Psoas muscle (tissue), 8 donors: ENCODE results near the gene PHLPP1. TPM values are rescaled to one million over a fixed set of nuclear protein-coding genes. Genes with fewer than 3 reads are reported as not detected.

Experiments
- ATAC-seq, 4 donors: fragments of 200-7000 bp; cut with Tn5 transposase; one replicate each; pipeline ENCODE4 v1.9.1; 2020; ENCODE audit warnings: moderate library complexity in 3 of 4, mild to moderate bottlenecking in 2 of 4
- DNase-seq, 2 donors: peaks; one replicate each; pipeline ENCODE4 v3.0.0-alpha.2; 2020
- H3K27ac ChIP-seq: fragments of 200-600 bp; one replicate; pipeline ENCODE4 v1.8.0; 2022
- H3K27me3 ChIP-seq, 3 donors: fragments of 200-600 bp in 1 of 3; one replicate each; pipeline versions ENCODE4 v1.6.1 to v1.8.0; 2013 to 2022; ENCODE audit warnings: low read length in 2 of 3, mild to moderate bottlenecking in 2 of 3, moderate library complexity in 1 of 3; ENCODE audit not compliant: insufficient read depth in 3 of 3
- H3K36me3 ChIP-seq, 2 donors: fragments of 200-600 bp in 1 of 2; one replicate each; pipeline versions ENCODE4 v1.6.1 to v1.8.0; 2013 to 2022; ENCODE audit warnings: low read depth in 1 of 2, mild to moderate bottlenecking in 1 of 2, moderate library complexity in 1 of 2; ENCODE audit not compliant: insufficient read depth in 1 of 2
- H3K4me1 ChIP-seq: fragments of 200-600 bp; one replicate; pipeline ENCODE4 v1.8.0; 2022
- H3K4me3 ChIP-seq: fragments of 200-600 bp; one replicate; pipeline ENCODE4 v1.8.0; 2022; ENCODE audit warnings: mild to moderate bottlenecking
- H3K9me3 ChIP-seq: fragments of 200-600 bp; one replicate; pipeline ENCODE4 v1.8.0; 2022
- WGBS, 3 donors: extraction: QIAGEN DNeasy Blood & Tissue Kit; methylation state at CpG; one replicate each; pipeline versions ENCODE4 v1.1.6 to v1.1.7; 2013; 5-methylcytosine and 5-hydroxymethylcytosine counted together
- intact Hi-C, 2 donors: fragments of 100-400 bp; cut with DNase I; formaldehyde crosslinking; loops; one replicate each; pipeline versions ENCODE4 v1.11.0 to v1.14.2; 2022
- polyA plus RNA-seq, 3 donors: library from polyadenylated mRNA; stranded (reverse); fragments of 200-250 nt; gene quantifications; one replicate each; pipeline ENCODE4 v1.2.3, GENCODE V29; 2013
- total RNA-seq, 4 donors: library from RNA; stranded (reverse); fragmentation: NEBNext Ultra II Directional in 2 of 4; extraction: Animal tissue kit (Norgen Biotek cat#: 25700) in 2 of 4; gene quantifications; one replicate each; pipeline versions ENCODE4 v1.2.1 to v1.2.4, GENCODE V29; 2021 to 2023
- TF ChIP-seq, protein P1 (sequence below): fragments of 200-600 bp; IDR thresholded peaks from one replicate; pipeline ENCODE4 v1.8.0; 2022; ENCODE audit warnings: antibody characterized with exemption
- donor health status: healthy with polysubstance abuse.
- donor health status: DM: no; HTN: no; CAD: no; lungs with moderate emphysema.
- donor health status: Bipolar disorder and iron deficiency.
- donor health status: healthy.
- donor health status: DM: yes; HTN: yes; CAD: no.
- donor health status: DM: no; HTN: no; CAD: no.
- donor health status: DM: no; HTN: no; CAD: no.
- donor health status: DM: yes; HTN: yes; CAD: no.

PHLPP1 gene
- total and polyA plus RNA-seq, 7 donors: 0.79 to 6.4 (median 3.5) TPM

DNA sequence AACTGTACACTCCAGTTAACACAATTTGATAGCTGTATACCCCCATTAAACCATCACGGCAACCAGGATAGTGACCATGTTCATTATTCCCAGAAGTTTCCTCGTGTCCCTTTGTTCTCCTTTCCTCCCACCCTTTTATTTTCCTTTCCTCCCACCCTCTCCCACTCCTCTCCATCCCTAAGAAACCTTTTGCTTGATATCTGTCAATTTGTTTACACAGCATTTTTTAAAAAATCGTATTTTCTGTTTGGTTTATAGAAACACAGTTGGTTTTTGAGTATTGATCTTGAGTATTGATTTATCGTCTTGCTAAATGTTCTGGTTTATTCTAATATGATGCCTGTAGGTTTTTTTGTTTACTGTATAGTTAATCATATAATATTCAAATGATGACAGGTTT lies 119.4 kb downstream of the PHLPP1 start:
- Histone ChIP-seq H3K27ac (no peak overlapping the region), H3K4me1 (peaks cover 9% of the 10 kb centered on the region), H3K4me3 (no peak overlapping the region), H3K9me3 (no peaks in the 10 kb centered on the region), H3K36me3 (peaks cover 0 to 6% of the 10 kb centered on the region in 2 donors), H3K27me3 (no peaks in the 10 kb centered on the region)
- ATAC-seq (no peak), DNase-seq (no peak)
- TF ChIP-seq, protein P1, sequence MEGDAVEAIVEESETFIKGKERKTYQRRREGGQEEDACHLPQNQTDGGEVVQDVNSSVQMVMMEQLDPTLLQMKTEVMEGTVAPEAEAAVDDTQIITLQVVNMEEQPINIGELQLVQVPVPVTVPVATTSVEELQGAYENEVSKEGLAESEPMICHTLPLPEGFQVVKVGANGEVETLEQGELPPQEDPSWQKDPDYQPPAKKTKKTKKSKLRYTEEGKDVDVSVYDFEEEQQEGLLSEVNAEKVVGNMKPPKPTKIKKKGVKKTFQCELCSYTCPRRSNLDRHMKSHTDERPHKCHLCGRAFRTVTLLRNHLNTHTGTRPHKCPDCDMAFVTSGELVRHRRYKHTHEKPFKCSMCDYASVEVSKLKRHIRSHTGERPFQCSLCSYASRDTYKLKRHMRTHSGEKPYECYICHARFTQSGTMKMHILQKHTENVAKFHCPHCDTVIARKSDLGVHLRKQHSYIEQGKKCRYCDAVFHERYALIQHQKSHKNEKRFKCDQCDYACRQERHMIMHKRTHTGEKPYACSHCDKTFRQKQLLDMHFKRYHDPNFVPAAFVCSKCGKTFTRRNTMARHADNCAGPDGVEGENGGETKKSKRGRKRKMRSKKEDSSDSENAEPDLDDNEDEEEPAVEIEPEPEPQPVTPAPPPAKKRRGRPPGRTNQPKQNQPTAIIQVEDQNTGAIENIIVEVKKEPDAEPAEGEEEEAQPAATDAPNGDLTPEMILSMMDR: no peak
- intact Hi-C loops: no loop called here
- 72 to 86% (median 73%) methylated on average over 4 of the region's 4 CpGs for WGBS, 3 donors

DNA sequence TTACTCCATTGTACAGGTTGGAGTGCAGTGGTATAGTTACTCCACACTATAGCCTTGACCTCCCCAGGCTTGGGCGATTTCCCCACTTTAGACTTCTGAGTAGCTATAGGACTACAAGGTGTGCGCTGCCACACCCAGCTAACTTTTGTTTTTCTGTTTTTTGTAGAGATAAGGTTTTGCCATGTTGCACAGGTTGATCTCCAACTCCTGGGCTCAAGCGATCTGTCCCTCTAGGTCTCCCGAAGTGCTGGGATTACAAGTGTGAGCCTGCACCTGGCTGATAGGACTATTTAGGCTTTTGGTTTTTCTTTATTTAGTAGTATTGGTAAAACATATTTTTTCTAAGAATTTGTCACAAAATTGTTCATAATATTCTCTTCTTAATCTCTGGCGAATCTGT lies 121.7 kb downstream of the PHLPP1 start:
- H3K4me1 ChIP-seq: peaks cover 6% of the 10 kb centered on the region
- H3K4me3 ChIP-seq: no peak overlapping the region
- intact Hi-C loops: no loop called here
- no peak overlapping the region for H3K27ac ChIP-seq
- no peaks in the 10 kb centered on the region for H3K9me3 ChIP-seq
- TF ChIP-seq, protein P1: no peak
- no peaks in the 10 kb centered on the region for H3K36me3 ChIP-seq
- H3K27me3 ChIP-seq: no peaks in the 10 kb centered on the region
- DNase-seq (no peak), ATAC-seq (no peak)
- 97 to 99% (median 99%) methylated on average over 5 of the region's 5 CpGs for WGBS, 3 donors

- 97% methylated on average over 1 of the region's 1 CpG for WGBS, 3 donors
- Histone ChIP-seq H3K9me3 (no peaks in the 10 kb centered on the region), H3K27me3 (no peaks in the 10 kb centered on the region), H3K4me3 (no peak overlapping the region), H3K36me3 (no peaks in the 10 kb centered on the region), H3K4me1 (no peaks in the 10 kb centered on the region), H3K27ac (no peak overlapping the region)
- DNase-seq (no peak), ATAC-seq (no peak)
- intact Hi-C loops: no loop called here
- TF ChIP-seq, protein P1: no peak
Observed at GRCh38 chr18:62838475-62839098, 123.2 kb downstream of the PHLPP1 start.

DNA sequence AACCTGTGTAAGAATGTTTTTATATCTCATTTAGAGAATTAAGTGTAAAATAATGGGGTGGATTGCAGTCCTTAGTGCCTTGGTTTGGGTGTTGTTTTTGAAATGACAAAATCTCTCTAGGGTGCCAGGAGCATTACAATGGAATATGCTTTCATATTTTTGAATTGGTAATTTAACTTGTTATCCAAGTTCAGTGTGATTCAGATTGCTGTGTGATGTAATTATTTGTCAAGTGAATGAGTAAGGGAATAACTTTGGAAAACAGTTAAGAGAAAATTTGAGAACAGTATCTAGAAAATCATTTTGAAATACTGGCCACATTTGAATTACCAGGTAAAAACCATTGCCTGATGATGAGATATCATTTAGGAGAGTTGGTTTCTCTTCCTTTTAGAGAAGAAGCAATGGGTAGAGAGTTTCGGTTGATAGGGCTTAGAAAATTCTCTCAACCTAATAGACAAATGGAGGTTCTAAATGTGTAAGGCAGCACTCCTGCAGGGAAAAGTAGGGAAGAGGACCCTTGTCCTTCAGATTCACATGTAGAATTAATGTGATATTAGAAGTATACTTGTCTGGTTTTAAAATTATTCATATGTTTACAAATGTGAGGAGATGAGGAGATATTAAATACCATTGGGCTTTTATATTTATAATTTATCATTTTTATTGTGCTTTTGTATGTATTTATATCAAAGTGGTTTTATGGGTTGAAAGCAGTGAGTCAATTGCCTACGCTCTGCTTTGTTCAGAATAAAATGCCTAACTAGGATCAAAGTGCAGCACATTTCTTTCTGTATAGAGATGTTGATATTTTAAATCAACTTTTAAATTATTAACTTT lies 124.8 kb downstream of the PHLPP1 start:
- 97 to 100% (median 98%) methylated on average over 2 of the region's 2 CpGs for WGBS, 3 donors
- ATAC-seq (no peak), DNase-seq (no peak)
- no peaks in the 10 kb centered on the region for H3K27me3 ChIP-seq
- H3K9me3 ChIP-seq: no peaks in the 10 kb centered on the region
- H3K27ac ChIP-seq: no peak overlapping the region
- TF ChIP-seq, protein P1: no peak
- H3K36me3 ChIP-seq: no peaks in the 10 kb centered on the region
- intact Hi-C loops: no loop called here
- H3K4me3 ChIP-seq: no peak overlapping the region
- H3K4me1 ChIP-seq: no peaks in the 10 kb centered on the region
